SU-DHL-6 (cell line): ENCODE results near the gene AGPAT3.
A peak's percentile ranks its signal among the peaks of the same experiment; 100 is the strongest.

Experiments used
- H2AFZ ChIP-seq: fragments of 200-600 bp; sonication (generic); 2 replicates; pipeline ENCODE4 v1.6.1; 2014; ENCODE audit warnings: low read depth, mild to moderate bottlenecking, moderate library complexity, mixed read lengths, antibody characterized with exemption, low read length; ENCODE audit not compliant: severe bottlenecking
- H3F3A ChIP-seq: fragments of 200-600 bp; shearing (Covaris generic); 2 replicates; pipeline ENCODE4 v1.6.0; 2016; ENCODE audit warnings: antibody characterized with exemption, mild to moderate bottlenecking; ENCODE audit not compliant: insufficient read depth
- H3K27ac ChIP-seq: fragments of 200-600 bp; sonication (generic); 2 replicates; pipeline ENCODE4 v1.5.1; 2016; ENCODE audit warnings: low read depth, mild to moderate bottlenecking, low read length, moderate library complexity, mixed read lengths
- H3K27me3 ChIP-seq: fragments of 200-600 bp; sonication (generic), shearing (Covaris generic); 2 replicates; pipeline ENCODE4 v1.6.0; 2014; ENCODE audit warnings: mild to moderate bottlenecking, low read length
- H3K36me3 ChIP-seq: fragments of 200-600 bp; sonication (generic); 2 replicates; pipeline ENCODE4 v1.6.1; 2014; ENCODE audit warnings: mild to moderate bottlenecking, low read length, mixed read lengths
- H3K4me2 ChIP-seq: fragments of 300-600, 200-600 bp; shearing (Covaris generic), sonication (generic); 2 replicates; pipeline ENCODE4 v1.6.0; 2014; ENCODE audit warnings: low read length, low read depth, mild to moderate bottlenecking; ENCODE audit not compliant: poor library complexity, severe bottlenecking
- H3K4me3 ChIP-seq: fragments of 200-600 bp; sonication (generic); 2 replicates; pipeline ENCODE4 v1.5.1; 2014; ENCODE audit warnings: antibody characterized with exemption, low read length, mild to moderate bottlenecking, mixed read lengths; ENCODE audit not compliant: insufficient read depth, poor library complexity, severe bottlenecking
- H3K79me2 ChIP-seq: fragments of 200-600 bp; sonication (generic); 2 replicates; pipeline ENCODE4 v1.6.1; 2014; ENCODE audit warnings: mild to moderate bottlenecking, low read length, moderate library complexity; ENCODE audit not compliant: insufficient read depth
- H3K9ac ChIP-seq: fragments of 200-600 bp; sonication (generic); 2 replicates; pipeline ENCODE4 v1.7.0; 2014; ENCODE audit warnings: mild to moderate bottlenecking, low read length
- H3K9me2 ChIP-seq: fragments of 200-600 bp; sonication (generic); replicated peaks from 2 replicates; pipeline ENCODE4 v1.6.1; 2014; ENCODE audit warnings: low read length; ENCODE audit not compliant: insufficient read depth
- H3K9me3 ChIP-seq: fragments of 200-600 bp; sonication (generic); 2 replicates; pipeline ENCODE4 v1.6.1; 2014; ENCODE audit warnings: low read length, mixed read lengths; ENCODE audit not compliant: insufficient read depth
- H4K20me1 ChIP-seq: fragments of 200-600 bp; sonication (generic); 2 replicates; pipeline ENCODE4 v1.6.1; 2014; ENCODE audit warnings: low read depth, mild to moderate bottlenecking, antibody characterized with exemption, low read length, moderate library complexity, mixed read lengths
- EZH2phosphoT487 ChIP-seq: fragments of 200-600 bp; sonication (generic), shearing (Covaris generic); conservative IDR thresholded peaks from 2 replicates; pipeline ENCODE4 v1.6.1; 2018; ENCODE audit warnings: mild to moderate bottlenecking, antibody characterized with exemption, low read length, moderate library complexity, mixed read lengths
- TF ChIP-seq, protein P1 (sequence below): fragments of 200-600 bp; sonication (generic); IDR thresholded peaks from one replicate; pipeline ENCODE4 v1.5.1; 2017; ENCODE audit warnings: antibody characterized with exemption, mild to moderate bottlenecking, low read length, moderate library complexity; ENCODE audit not compliant: insufficient read depth, poor library complexity, severe bottlenecking

AGPAT3 gene

DNA sequence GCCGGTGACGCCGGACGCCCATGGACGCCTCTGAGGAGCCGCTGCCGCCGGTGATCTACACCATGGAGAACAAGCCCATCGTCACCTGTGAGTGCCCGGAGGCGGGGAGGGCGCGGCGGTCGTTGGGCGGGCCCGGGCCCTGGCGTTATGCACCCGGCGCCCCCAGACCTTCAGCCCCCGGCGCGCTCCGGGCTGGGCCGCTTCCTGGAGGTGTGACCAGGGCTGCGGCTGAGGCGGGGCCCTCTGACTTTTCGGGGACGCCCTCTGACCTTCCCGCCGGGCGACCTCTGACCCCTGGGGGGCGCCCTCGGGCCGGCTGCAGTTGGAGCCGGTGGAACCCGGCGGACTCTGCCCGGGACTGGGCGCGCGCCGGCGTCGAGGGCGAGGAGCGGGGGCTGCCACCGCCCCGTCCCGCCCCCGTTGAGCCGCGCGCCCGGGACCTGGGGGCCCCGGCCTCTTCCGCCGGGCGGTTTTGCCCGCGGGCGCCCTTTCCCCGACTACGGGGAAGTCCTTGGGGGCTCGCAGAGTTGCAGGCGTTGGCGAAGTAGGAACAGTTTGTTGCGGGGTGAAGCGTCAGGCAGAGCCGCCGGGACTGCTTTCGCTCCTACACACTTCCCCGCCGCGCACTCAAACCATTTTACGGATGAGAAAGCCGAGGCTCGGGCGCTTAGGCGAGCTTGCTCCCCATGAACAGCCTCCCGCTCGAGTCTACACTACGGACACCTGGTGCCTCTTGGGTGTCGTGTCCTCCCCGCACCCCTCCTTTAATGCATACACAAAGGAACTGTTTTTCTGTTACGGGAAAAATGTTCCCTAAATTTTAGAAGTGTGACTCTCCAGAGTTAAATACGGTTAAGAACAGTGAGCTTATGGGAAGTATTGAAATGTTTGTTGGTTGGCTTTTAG is 147.7 kb downstream of the AGPAT3 start:
- Histone ChIP-seq H3F3A (peaks cover 19% of the 10 kb centered on the region), H3K9ac (peak overlapping the region; percentile 92), H3K9me3 (no peaks in the 10 kb centered on the region), H3K4me3 (peak overlapping the region; percentile 75), H3K79me2 (peaks cover 53% of the 10 kb centered on the region), H2AFZ (no peak overlapping the region), H4K20me1 (peaks cover 12% of the 10 kb centered on the region; the same call in 1 of the 2 replicates), H3K27ac (peak overlapping the region; percentile 76), H3K36me3 (no peaks in the 10 kb centered on the region), H3K9me2 (no peaks in the 10 kb centered on the region), H3K4me2 (peak overlapping the region; percentile 90), H3K27me3 (no peaks in the 10 kb centered on the region)
- TF ChIP-seq, protein P1, sequence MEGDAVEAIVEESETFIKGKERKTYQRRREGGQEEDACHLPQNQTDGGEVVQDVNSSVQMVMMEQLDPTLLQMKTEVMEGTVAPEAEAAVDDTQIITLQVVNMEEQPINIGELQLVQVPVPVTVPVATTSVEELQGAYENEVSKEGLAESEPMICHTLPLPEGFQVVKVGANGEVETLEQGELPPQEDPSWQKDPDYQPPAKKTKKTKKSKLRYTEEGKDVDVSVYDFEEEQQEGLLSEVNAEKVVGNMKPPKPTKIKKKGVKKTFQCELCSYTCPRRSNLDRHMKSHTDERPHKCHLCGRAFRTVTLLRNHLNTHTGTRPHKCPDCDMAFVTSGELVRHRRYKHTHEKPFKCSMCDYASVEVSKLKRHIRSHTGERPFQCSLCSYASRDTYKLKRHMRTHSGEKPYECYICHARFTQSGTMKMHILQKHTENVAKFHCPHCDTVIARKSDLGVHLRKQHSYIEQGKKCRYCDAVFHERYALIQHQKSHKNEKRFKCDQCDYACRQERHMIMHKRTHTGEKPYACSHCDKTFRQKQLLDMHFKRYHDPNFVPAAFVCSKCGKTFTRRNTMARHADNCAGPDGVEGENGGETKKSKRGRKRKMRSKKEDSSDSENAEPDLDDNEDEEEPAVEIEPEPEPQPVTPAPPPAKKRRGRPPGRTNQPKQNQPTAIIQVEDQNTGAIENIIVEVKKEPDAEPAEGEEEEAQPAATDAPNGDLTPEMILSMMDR = peak; percentile 53
- no peak for TF ChIP-seq EZH2phosphoT487

DNA sequence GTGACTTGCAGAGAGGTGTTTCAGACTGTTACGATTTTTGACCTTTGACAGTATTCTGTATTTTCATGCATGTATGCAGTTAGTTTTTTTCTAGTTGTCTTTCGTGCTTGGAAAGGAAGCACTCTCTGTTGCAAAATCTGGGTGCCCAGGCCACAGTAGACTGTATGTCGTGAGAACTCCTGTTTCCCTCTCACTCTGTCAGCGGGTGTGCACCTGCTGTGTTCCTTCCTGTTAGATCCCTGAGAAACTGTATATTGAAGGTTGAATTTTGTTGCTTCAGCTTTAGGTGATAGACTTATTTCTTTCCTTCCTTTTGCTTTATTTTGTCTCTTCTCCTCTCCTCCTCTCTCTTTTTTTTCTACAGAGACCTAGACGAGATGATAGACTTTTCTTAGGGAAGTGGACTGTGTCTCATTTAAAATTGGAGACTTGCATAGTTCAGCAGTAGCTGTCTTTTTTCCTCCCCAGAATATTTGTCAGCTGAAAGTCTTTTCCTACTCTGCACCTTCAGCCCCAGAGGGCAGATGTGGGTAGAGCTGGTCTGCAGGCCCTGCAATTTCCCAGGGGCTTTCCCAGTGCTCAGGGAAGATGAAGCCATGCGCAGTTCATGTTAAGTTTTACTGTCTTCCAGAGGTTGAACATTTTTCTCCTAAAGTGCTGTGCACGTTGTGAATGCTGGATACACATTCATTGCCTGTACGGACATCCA is 148.5 kb downstream of the AGPAT3 start:
- H3K9me2 ChIP-seq = no peaks in the 10 kb centered on the region

DNA sequence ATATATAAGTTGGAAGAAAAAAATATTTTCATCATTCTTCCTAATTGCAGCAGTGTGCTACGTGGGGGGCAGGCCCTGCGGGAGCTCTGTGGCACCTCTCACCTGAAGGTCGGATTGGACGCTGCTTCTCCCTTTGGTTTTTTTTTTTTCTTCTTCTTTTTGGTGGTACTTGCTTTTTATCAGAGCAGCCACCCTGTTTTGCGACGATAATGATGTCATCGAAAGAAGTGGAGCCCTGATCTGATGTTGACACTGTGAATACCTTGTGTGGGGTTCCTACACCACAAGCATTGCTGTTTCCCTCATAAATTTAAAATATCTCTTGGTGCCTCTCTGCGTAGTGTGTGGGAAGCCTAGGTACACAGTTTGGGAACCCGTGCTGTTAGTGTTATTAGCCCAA is 152.6 kb downstream of the AGPAT3 start:
- Histone ChIP-seq H2AFZ (no peak overlapping the region), H3K4me2 (peak overlapping the region; percentile 90), H4K20me1 (peaks cover 19% of the 10 kb centered on the region; the same call in 1 of the 2 replicates), H3K27me3 (no peaks in the 10 kb centered on the region), H3K9ac (no peak overlapping the region), H3F3A (peaks cover 27% of the 10 kb centered on the region), H3K4me3 (no peak overlapping the region), H3K79me2 (peaks cover 99% of the 10 kb centered on the region), H3K9me2 (no peaks in the 10 kb centered on the region), H3K9me3 (no peaks in the 10 kb centered on the region), H3K36me3 (no peaks in the 10 kb centered on the region), H3K27ac (no peak overlapping the region)
- TF ChIP-seq, protein P1 = no peak
- no peak for TF ChIP-seq EZH2phosphoT487

More for the DNA sequence above, 148.5 kb downstream of the AGPAT3 start:
- H3K4me3 ChIP-seq = peak overlapping the region; percentile 75
- H2AFZ ChIP-seq = no peak overlapping the region
- peak overlapping the region; percentile 90 for H3K4me2 ChIP-seq
- H3K9ac ChIP-seq = peak overlapping the region; percentile 92
- H3K27me3 ChIP-seq = no peaks in the 10 kb centered on the region
- peaks cover 19% of the 10 kb centered on the region for H3F3A ChIP-seq
- no peaks in the 10 kb centered on the region for H3K9me3 ChIP-seq
- H3K27ac ChIP-seq = peak overlapping the region; percentile 76
- no peak for TF ChIP-seq EZH2phosphoT487
- TF ChIP-seq, protein P1 = no peak
- no peaks in the 10 kb centered on the region for H3K36me3 ChIP-seq
- H3K79me2 ChIP-seq = peaks cover 61% of the 10 kb centered on the region
- peaks cover 12% of the 10 kb centered on the region; the same call in 1 of the 2 replicates for H4K20me1 ChIP-seq
